SK-N-SH (cell line): ENCODE data around the gene NFKB2. TPM values are rescaled to one million over a fixed set of nuclear protein-coding genes. Genes with fewer than 3 reads are reported as not detected.

Source experiments
- CTCF ChIA-PET: fragments of 300-600, 350-600 bp; formaldehyde crosslinking; extraction: SDS; loops from one replicate; lab custom pipeline; 2021; lab: Yijun Ruan, JAX
- POLR2A ChIA-PET: fragments of 350-600 bp; sonication (Branson Sonifier 250); formaldehyde crosslinking; extraction: SDS; loops from one replicate; lab custom pipeline; 2020; ENCODE audit warnings: antibody characterized with exemption, inconsistent platforms; lab: Yijun Ruan, JAX
- DNase-seq: peaks from one replicate; pipeline ENCODE4 v3.0.0; 2012
- H2AFZ ChIP-seq: fragments of 200-600 bp; sonication (generic); 2 replicates; pipeline ENCODE4 v1.8.1; 2016; ENCODE audit warnings: antibody characterized with exemption, mild to moderate bottlenecking, low read depth
- H3F3A ChIP-seq: fragments of 200-600 bp; sonication (generic); replicated peaks from 2 replicates; pipeline ENCODE3; 2016; ENCODE audit warnings: antibody characterized with exemption, mild to moderate bottlenecking; ENCODE audit not compliant: insufficient read depth
- H3K27ac ChIP-seq, 2 experiments: fragments of 200-500 bp in 1 of 2; fragments of 200-600 bp in 1 of 2; sonication (Bioruptor generic) in 1 of 2; sonication (generic), shearing (Covaris generic) in 1 of 2; 2 replicates each; pipeline versions ENCODE4 v1.5.1 to v1.6.1; 2014 to 2016; ENCODE audit warnings: low read depth in 2 of 2, inconsistent platforms in 1 of 2, low read length in 1 of 2, mild to moderate bottlenecking in 1 of 2, mixed read lengths in 1 of 2
- H3K27me3 ChIP-seq: fragments of 200-600 bp; sonication (generic), shearing (Covaris generic); 2 replicates; pipeline ENCODE4 v1.6.1; 2016; ENCODE audit warnings: mixed run types; ENCODE audit not compliant: insufficient read depth
- H3K36me3 ChIP-seq, 2 experiments: fragments of 200-500 bp in 1 of 2; fragments of 200-600 bp in 1 of 2; sonication (Bioruptor generic) in 1 of 2; sonication (generic) in 1 of 2; replicated peaks in 1 of 2; 2 replicates each; pipeline versions ENCODE3 to v1.5.1; 2014 to 2016; ENCODE audit warnings: low read length in 1 of 2, mild to moderate bottlenecking in 1 of 2; ENCODE audit not compliant: insufficient read depth in 2 of 2, control insufficient read depth in 1 of 2
- H3K4me1 ChIP-seq, 2 experiments: fragments of 200-500 bp in 1 of 2; fragments of 200-600 bp in 1 of 2; sonication (Bioruptor generic) in 1 of 2; sonication (generic), shearing (Covaris generic) in 1 of 2; 2 replicates each; pipeline versions ENCODE4 v1.5.1 to v1.6.1; 2014 to 2016; ENCODE audit warnings: low read depth in 1 of 2, low read length in 1 of 2, mixed run types in 1 of 2; ENCODE audit not compliant: insufficient read depth in 2 of 2, control insufficient read depth in 1 of 2
- H3K4me2 ChIP-seq: fragments of 200-600 bp; sonication (generic), shearing (Covaris generic); 2 replicates; pipeline ENCODE4 v1.6.1; 2017; ENCODE audit warnings: mixed run types
- H3K4me3 ChIP-seq, 2 experiments: fragments of 200-500 bp in 1 of 2; fragments of 200-600 bp in 1 of 2; sonication (Bioruptor generic) in 1 of 2; sonication (generic), shearing (Covaris generic) in 1 of 2; 2 replicates each; pipeline versions ENCODE4 v1.5.1 to v1.8.1; 2014 to 2016; ENCODE audit warnings: low read depth in 2 of 2, inconsistent platforms in 1 of 2, low read length in 1 of 2, mild to moderate bottlenecking in 1 of 2, mixed read lengths in 1 of 2, moderate library complexity in 1 of 2
- H3K79me2 ChIP-seq: fragments of 200-600 bp; sonication (generic); 2 replicates; pipeline ENCODE4 v1.8.1; 2017; ENCODE audit warnings: mild to moderate bottlenecking; ENCODE audit not compliant: insufficient read depth
- H3K9ac ChIP-seq: fragments of 200-600 bp; sonication (generic); 2 replicates; pipeline ENCODE4 v1.6.1; 2017; ENCODE audit warnings: mixed run types
- H3K9me2 ChIP-seq: fragments of 200-600 bp; sonication (generic); 2 replicates; pipeline ENCODE4 v1.6.1; 2017; ENCODE audit warnings: mixed run types
- H3K9me3 ChIP-seq: fragments of 200-600 bp; sonication (generic); 2 replicates; pipeline ENCODE4 v1.6.1; 2017; ENCODE audit warnings: mixed run types, mild to moderate bottlenecking, moderate library complexity
- H4K20me1 ChIP-seq: fragments of 200-600 bp; sonication (generic); 2 replicates; pipeline ENCODE4 v1.6.1; 2017; ENCODE audit warnings: mild to moderate bottlenecking, mixed run types; ENCODE audit not compliant: insufficient read depth
- CTCF ChIP-seq: fragments of 200-600 bp; sonication (generic); IDR thresholded peaks from 2 replicates; pipeline ENCODE4 v1.6.1; 2017; ENCODE audit warnings: antibody characterized with exemption, mild to moderate bottlenecking, moderate library complexity
- FOSL2 ChIP-seq: IDR thresholded peaks from 2 replicates; pipeline ENCODE4 v1.4.0; 2012; ENCODE audit warnings: low read depth, mild to moderate bottlenecking, moderate library complexity, borderline replicate concordance
- IRF3 ChIP-seq: fragments of 150-350 bp; IDR thresholded peaks from 2 replicates; pipeline ENCODE4 v1.6.1; 2016; ENCODE audit warnings: mild to moderate bottlenecking, low read depth, low read length
- MAX ChIP-seq: IDR thresholded peaks from 2 replicates; pipeline ENCODE4 v1.4.0; 2012; ENCODE audit warnings: low read depth
- MXI1 ChIP-seq: IDR thresholded peaks from 2 replicates; pipeline ENCODE4 v1.6.1; 2012; ENCODE audit warnings: mild to moderate bottlenecking, low read depth, low read length, improper control_type of control experiment
- PBX3 ChIP-seq: IDR thresholded peaks from 2 replicates; pipeline ENCODE4; 2012
- RAD21 ChIP-seq: IDR thresholded peaks from 2 replicates; pipeline ENCODE4 v1.6.1; 2012; ENCODE audit warnings: mild to moderate bottlenecking, low read length
- RCOR1 ChIP-seq: fragments of 150-350 bp; IDR thresholded peaks from 2 replicates; pipeline ENCODE4 v1.6.1; 2017; ENCODE audit warnings: antibody characterized with exemption, low read length
- RXRA ChIP-seq: IDR thresholded peaks from 2 replicates; pipeline ENCODE4 v1.4.0; 2012; ENCODE audit warnings: low read depth, mild to moderate bottlenecking, borderline replicate concordance
- SMC3 ChIP-seq: IDR thresholded peaks from 2 replicates; pipeline ENCODE4 v1.6.1; 2012; ENCODE audit warnings: low read depth, low read length, improper control_type of control experiment
- TAF1 ChIP-seq: IDR thresholded peaks from 2 replicates; pipeline ENCODE4 v1.6.1; 2012; ENCODE audit warnings: low read depth, mild to moderate bottlenecking, low read length, moderate library complexity, borderline replicate concordance
- TEAD4 ChIP-seq: IDR thresholded peaks from 2 replicates; pipeline ENCODE4 v1.4.0; 2012; ENCODE audit warnings: mild to moderate bottlenecking, borderline replicate concordance; ENCODE audit not compliant: insufficient read depth
- USF1 ChIP-seq: IDR thresholded peaks from 2 replicates; pipeline ENCODE4 v1.4.0; 2012; ENCODE audit warnings: low read depth, borderline replicate concordance
- ZBTB33 ChIP-seq: IDR thresholded peaks from 2 replicates; pipeline ENCODE4 v1.4.0; 2012; ENCODE audit warnings: low read depth, borderline replicate concordance
- WGBS: methylation state at CpG from one replicate; pipeline ENCODE4 v1.1.6; 2017; ENCODE audit warnings: low lambda C conversion rate; 5-methylcytosine and 5-hydroxymethylcytosine counted together
- polyA plus RNA-seq, 3 experiments: library from polyadenylated mRNA; depleted of rRNA; stranded (reverse); fragments of >200 nt; gene quantifications; 2 replicates each; pipeline ENCODE4 v1.2.3, GENCODE V29; 2012

NFKB2 gene
- polyA plus RNA-seq, 1 of the 3 experiments (the other 2 are of a cell fraction): 26.6 TPM

GRCh38 chr10:102422545-102423129, 27.1 kb downstream of the NFKB2 start:
- Histone ChIP-seq H3K9me3 (no peaks in the 10 kb centered on the region), H3K9me2 (no peaks in the 10 kb centered on the region)
- DNase-seq: peak; percentile 82

More at GRCh38 chr10:102422545-102423129, 27.1 kb downstream of the NFKB2 start:
- ChIA-PET POLR2A (interaction anchor here (0.9 to 4.2 kb wide), 6 partner anchors 9 to 28 kb away, joined by 4 to 41 read pairs (median 4); partner anchors contain the start of genes C10orf95, CUEDC2 and NFKB2), CTCF (interaction anchor here (0.6 to 18.3 kb wide), 26 partner anchors 10 to 269 kb away, joined by 3 to 359 read pairs (median 5); partner anchors contain the start of genes C10orf95, CUEDC2, ELOVL3 and NFKB2)
- Histone ChIP-seq H3K79me2 (no peaks in the 10 kb centered on the region), H2AFZ (no peak overlapping the region), H3K4me1 (peaks cover 0 to 29% of the 10 kb centered on the region in 2 experiments; a peak in 2 of 4 replicates), H3K9ac (0 out of 2 replicates have a peak overlapping the region, but pooled peaks have one; percentile 68), H3K27me3 (no peaks in the 10 kb centered on the region), H4K20me1 (no peaks in the 10 kb centered on the region), H3K4me3 (peak overlapping the region; percentile 77 to 90), H3F3A (peaks cover 19% of the 10 kb centered on the region), H3K27ac (peak overlapping the region in 1 of 2 experiments; percentile 24; a peak in 1 of 4 replicates), H3K36me3 (peaks cover 0 to 21% of the 10 kb centered on the region in 2 experiments), H3K4me2 (peak overlapping the region; percentile 84)
- whole genome bisulfite sequencing: 14% methylated on average over 9 of the region's 28 CpGs
- no peak for TF ChIP-seq FOSL2
- TF ChIP-seq RCOR1: 0 out of 2 replicates have a peak, but pooled peaks have one; percentile 13
- peak; percentile 69 for TF ChIP-seq CTCF
- TF ChIP-seq RXRA: no peak
- no peak for TF ChIP-seq TAF1
- no peak for TF ChIP-seq PBX3
- peak; percentile 34; the same call in 1 of the 2 replicates for TF ChIP-seq USF1
- peak; percentile 69 for TF ChIP-seq RAD21
- TF ChIP-seq MXI1: peak; percentile 84
- TF ChIP-seq IRF3: no peak
- TF ChIP-seq MAX: peak; percentile 78
- TF ChIP-seq TEAD4: no peak
- peak; percentile 83; the same call in 1 of the 2 replicates for TF ChIP-seq ZBTB33
- peak; percentile 64 for TF ChIP-seq SMC3
